GM12878 (cell line): Measurements from ENCODE around the gene TSPYL2. TPM values are rescaled to one million over a fixed set of nuclear protein-coding genes. Genes with fewer than 3 reads are reported as not detected.
A peak's percentile ranks its signal among the peaks of the same experiment; 100 is the strongest.

Source experiments
- ATAC-seq: fragments of 200-7000 bp; cut with Tn5 transposase; 3 replicates; pipeline ENCODE4 v1.9.1; 2020; ENCODE audit warnings: mild to moderate bottlenecking, moderate library complexity
- BruUV-seq: library from RNA; stranded (reverse); fragments of 400-500 nt; replicated peaks from 2 replicates; lab custom pipeline; 2021; lab: Mats Ljungman, UMichigan
- CTCF ChIA-PET: fragments of 300-600 bp; sonication (Branson Sonifier 250); formaldehyde crosslinking; extraction: SDS; loops from one replicate; lab custom pipeline; 2021; ENCODE audit warnings: inconsistent platforms; lab: Yijun Ruan, JAX
- POLR2A ChIA-PET: fragments of 350-600 bp; formaldehyde crosslinking; extraction: SDS; loops from one replicate; lab custom pipeline; 2021; ENCODE audit warnings: inconsistent platforms; lab: Charles Lee
- RAD21 ChIA-PET: fragments of 300-600 bp; sonication (Branson Sonifier 250); formaldehyde crosslinking; loops from one replicate; lab custom pipeline; 2023; ENCODE audit warnings: antibody characterized with exemption; ENCODE audit not compliant: unreplicated experiment; lab: Charles Lee
- SMC1A ChIA-PET: fragments of 300-600 bp; sonication (Branson Sonifier 250); formaldehyde crosslinking; loops from one replicate; lab custom pipeline; 2023; ENCODE audit not compliant: unreplicated experiment, uncharacterized antibody; lab: Charles Lee
- DNase-seq: peaks from one replicate; pipeline ENCODE4 v3.0.0-alpha.2; 2011; ENCODE audit warnings: low read depth, low spot score
- FAIRE-seq: peaks from 3 replicates; lab custom pipeline; 2011; peaks lifted over from hg19 to GRCh38; lab: Jason Lieb, UNC
- H2AFZ ChIP-seq: 2 replicates; pipeline ENCODE4 v1.6.0; 2011; ENCODE audit warnings: low read depth, low read length, control low read depth; ENCODE audit not compliant: control insufficient read depth
- H3K27ac ChIP-seq: 2 replicates; pipeline ENCODE4 v1.5.1; 2011; ENCODE audit warnings: control low read depth; ENCODE audit not compliant: control insufficient read depth, insufficient read depth
- H3K27me3 ChIP-seq, 2 experiments: replicated peaks in 1 of 2; 2 replicates each; pipeline versions ENCODE4 v1.6.0 to v1.6.1; 2011; ENCODE audit warnings: low read length in 1 of 2; ENCODE audit not compliant: control insufficient read depth in 2 of 2, insufficient read depth in 2 of 2
- H3K36me3 ChIP-seq, 2 experiments: 2 replicates each; pipeline ENCODE4 v1.5.1; 2011; ENCODE audit warnings: low read length in 1 of 2; ENCODE audit not compliant: control insufficient read depth in 2 of 2, insufficient read depth in 2 of 2
- H3K4me1 ChIP-seq: 2 replicates; pipeline ENCODE4 v1.6.1; 2011; ENCODE audit warnings: mild to moderate bottlenecking, low read length, moderate library complexity, mixed read lengths; ENCODE audit not compliant: control insufficient read depth, insufficient read depth
- H3K4me2 ChIP-seq: 2 replicates; pipeline ENCODE4 v1.6.0; 2011; ENCODE audit warnings: control low read depth; ENCODE audit not compliant: control insufficient read depth, insufficient read depth
- H3K4me3 ChIP-seq: fragments of 200-600 bp; sonication (generic); 2 replicates; pipeline ENCODE4 v1.5.1; 2016
- H3K79me2 ChIP-seq: 2 replicates; pipeline ENCODE4 v1.6.0; 2011; ENCODE audit warnings: low read length; ENCODE audit not compliant: control insufficient read depth, insufficient read depth
- H3K9ac ChIP-seq: 2 replicates; pipeline ENCODE4 v1.8.0; 2011; ENCODE audit warnings: low read length, control low read depth, mixed read lengths; ENCODE audit not compliant: control insufficient read depth, insufficient read depth
- H3K9me3 ChIP-seq: replicated peaks from 3 replicates; pipeline ENCODE4 v1.5.1; 2011; ENCODE audit warnings: mild to moderate bottlenecking, low read length; ENCODE audit not compliant: control insufficient read depth, insufficient read depth
- H4K20me1 ChIP-seq: 2 replicates; pipeline ENCODE4 v1.6.0; 2011; ENCODE audit not compliant: control insufficient read depth, insufficient read depth
- BMI1 ChIP-seq: fragments of 450-650 bp; IDR thresholded peaks from 2 replicates; pipeline ENCODE4 v1.6.1; 2016; ENCODE audit warnings: mild to moderate bottlenecking, moderate library complexity, borderline replicate concordance
- DPF2 ChIP-seq: fragments of 450-650 bp; IDR thresholded peaks from 2 replicates; pipeline ENCODE4 v1.6.1; 2017; ENCODE audit warnings: mild to moderate bottlenecking
- EP300 ChIP-seq, 2 experiments: fragments of 150-350 bp in 1 of 2; IDR thresholded peaks; 2 replicates each; pipeline ENCODE4 v1.6.1; 2011 to 2012; ENCODE audit warnings: low read depth in 2 of 2, low read length in 2 of 2, borderline replicate concordance in 1 of 2, improper control_type of control experiment in 1 of 2, inconsistent platforms in 1 of 2; ENCODE audit not compliant: control insufficient read depth in 1 of 2
- JUNB ChIP-seq: IDR thresholded peaks from 2 replicates; pipeline ENCODE4 v1.6.1; 2016; ENCODE audit warnings: antibody characterized with exemption, mild to moderate bottlenecking
- MEF2B ChIP-seq: fragments of 450-650 bp; IDR thresholded peaks from 2 replicates; pipeline ENCODE4 v1.6.1; 2018; ENCODE audit warnings: mild to moderate bottlenecking, moderate library complexity; ENCODE audit not compliant: partially characterized antibody, poor library complexity, severe bottlenecking
- NRF1 ChIP-seq: conservative IDR thresholded peaks from 2 replicates; pipeline ENCODE4 v1.6.1; 2011; ENCODE audit warnings: mild to moderate bottlenecking, low read depth, low read length, improper control_type of control experiment
- RELA ChIP-seq: fragments of 450-650 bp; IDR thresholded peaks from 2 replicates; pipeline ENCODE4 v1.8.0; 2014; ENCODE audit warnings: borderline replicate concordance; ENCODE audit not compliant: partially characterized antibody
- ZNF217 ChIP-seq: fragments of 450-650 bp; IDR thresholded peaks from 2 replicates; pipeline ENCODE4 v1.6.1; 2017; ENCODE audit warnings: antibody characterized with exemption, mild to moderate bottlenecking
- whole genome bisulfite sequencing: methylation state at CpG from one replicate; pipeline ENCODE4 v1.1.6; 2016; ENCODE audit warnings: low lambda C conversion rate; ENCODE audit not compliant: insufficient replicate concordance, insufficient coverage; ENCODE audit errors: missing lambda C conversion rate; 5-methylcytosine and 5-hydroxymethylcytosine counted together
- in situ Hi-C: fragments of 300-500 bp; cut with MboI; formaldehyde crosslinking; loops from 9 replicates; pipeline ENCODE4 v1.14.3; 2018; ENCODE audit warnings: mixed read lengths
- intact Hi-C: fragments of 100-400 bp; cut with micrococcal nuclease; formaldehyde crosslinking; loops from one replicate; pipeline ENCODE4 v1.14.2; 2022; ENCODE audit not compliant: unreplicated experiment
- polyA plus RNA-seq, 11 experiments: library from polyadenylated mRNA; depleted of rRNA in 4 of 11; unstranded in 6 of 11; stranded (reverse) in 5 of 11; fragments of >200 nt; fragmentation: Nextera tagmentation in 4 of 11; fragmentation: Illumina TruSeq in 1 of 11; extraction: Ambion mirVana in 4 of 11; extraction: Trizol in 1 of 11; gene quantifications; 1 replicate in 1 of 11; 2 replicates in 10 of 11; pipeline versions ENCODE4 v1.2.1 to v1.2.3, GENCODE V29; 2011 to 2016; ENCODE audit warnings: inconsistent platforms in 2 of 11, missing spikeins in 2 of 11, low read depth in 1 of 11
- total RNA-seq, 4 experiments: library from RNA; depleted of rRNA in 3 of 4; stranded (reverse); fragments of >200 nt in 3 of 4; fragmentation: Illumina TruSeq in 1 of 4; extraction: Trizol in 1 of 4; gene quantifications; 2 replicates each; pipeline versions ENCODE4 v1.2.1 to v1.2.3, GENCODE V29; 2013 to 2021
- TF ChIP-seq, protein P1 (sequence below): IDR thresholded peaks from 2 replicates; pipeline ENCODE4 v1.6.1; 2011; ENCODE audit warnings: mild to moderate bottlenecking, low read depth, low read length, moderate library complexity; ENCODE audit not compliant: insufficient replicate concordance
- TF ChIP-seq, protein P2 (sequence below): fragments of 450-650 bp; formaldehyde crosslinking; IDR thresholded peaks from 2 replicates; pipeline ENCODE4 v1.4.0; 2022; ENCODE audit warnings: mild to moderate bottlenecking, moderate library complexity
- TF ChIP-seq, protein P3 (sequence below): fragments of 150-350 bp; IDR thresholded peaks from 2 replicates; pipeline ENCODE4 v1.6.1; 2014; ENCODE audit warnings: mild to moderate bottlenecking, low read depth, low read length
- TF ChIP-seq, protein P4 (sequence below): IDR thresholded peaks from 2 replicates; pipeline ENCODE4 v1.6.1; 2012; ENCODE audit warnings: low read depth, low read length, improper control_type of control experiment

Gene TSPYL2
- total and polyA plus RNA-seq, 10 of the 15 experiments (the other 5 are each of a cell fraction or from before 2014, with no cell fraction given), result 0.53 to 24.6 (median 14.5) TPM

DNA sequence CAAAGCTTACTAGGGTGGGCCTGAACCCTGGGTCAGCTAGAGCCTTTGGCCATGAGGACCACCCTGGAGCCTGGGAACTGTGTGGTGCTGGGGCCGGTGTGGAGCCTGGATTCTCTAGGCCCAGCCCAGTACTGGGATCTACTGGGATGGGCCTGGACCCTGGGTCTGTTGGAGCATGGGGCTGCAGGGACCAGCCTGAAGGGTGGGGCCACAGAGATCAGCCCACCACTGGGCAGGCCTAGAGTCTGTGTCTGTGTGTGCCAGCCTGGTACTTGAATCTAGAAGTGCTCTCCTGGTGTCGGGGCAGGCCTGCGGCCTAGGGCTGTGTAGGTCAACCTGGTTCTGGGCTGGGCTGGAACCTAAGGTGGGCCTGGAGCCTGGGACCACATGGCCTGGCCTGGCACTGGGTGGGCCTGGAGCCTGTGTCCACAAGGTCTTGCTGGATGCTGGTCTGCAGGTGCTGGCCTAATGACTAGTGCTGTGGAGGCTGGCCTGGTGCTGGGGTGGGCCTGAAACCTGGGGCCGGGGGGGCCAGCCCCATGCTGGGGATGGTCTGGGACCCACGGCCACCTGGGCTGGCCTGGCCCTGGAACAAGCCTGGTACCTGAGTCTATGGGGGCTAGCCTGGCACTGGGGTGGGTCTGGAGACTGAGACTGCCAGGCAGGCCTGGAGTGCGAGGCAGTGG lies 32.8 kb downstream of the TSPYL2 start:
- SMC1A ChIA-PET, result no interaction called here
- Histone ChIP-seq H3K36me3 (no peaks in the 10 kb centered on the region; a peak in 1 of 4 replicates), H3K4me2 (no peak overlapping the region), H3K27me3 (no peaks in the 10 kb centered on the region), H3K9me3 (no peaks in the 10 kb centered on the region), H3K27ac (peak overlapping the region; percentile 39; the same call in 1 of the 2 replicates), H2AFZ (no peak overlapping the region), H3K4me3 (no peak overlapping the region), H3K4me1 (no peaks in the 10 kb centered on the region), H4K20me1 (no peaks in the 10 kb centered on the region), H3K9ac (no peak overlapping the region), H3K79me2 (no peaks in the 10 kb centered on the region)
- RAD21 ChIA-PET, result no interaction called here
- POLR2A ChIA-PET, result no interaction called here
- intact Hi-C loops (no loop called here), in situ Hi-C loops (no loop called here)
- BruUV-seq, result no TSS peak
- 64% methylated on average over 6 of the region's 6 CpGs for WGBS
- TF ChIP-seq JUNB (no peak), BMI1 (no peak), EP300 (IDR thresholded peaks at IDR 0.05; ENCODE audit: borderline replicate concordance in 1 of 2, control insufficient read depth in 1 of 2, low read depth in 2 of 2, low read length in 2 of 2) (no peak), ZNF217 (no peak), DPF2 (no peak), RELA (no peak), MEF2B (no peak), NRF1 (no peak)
- TF ChIP-seq, protein P1, sequence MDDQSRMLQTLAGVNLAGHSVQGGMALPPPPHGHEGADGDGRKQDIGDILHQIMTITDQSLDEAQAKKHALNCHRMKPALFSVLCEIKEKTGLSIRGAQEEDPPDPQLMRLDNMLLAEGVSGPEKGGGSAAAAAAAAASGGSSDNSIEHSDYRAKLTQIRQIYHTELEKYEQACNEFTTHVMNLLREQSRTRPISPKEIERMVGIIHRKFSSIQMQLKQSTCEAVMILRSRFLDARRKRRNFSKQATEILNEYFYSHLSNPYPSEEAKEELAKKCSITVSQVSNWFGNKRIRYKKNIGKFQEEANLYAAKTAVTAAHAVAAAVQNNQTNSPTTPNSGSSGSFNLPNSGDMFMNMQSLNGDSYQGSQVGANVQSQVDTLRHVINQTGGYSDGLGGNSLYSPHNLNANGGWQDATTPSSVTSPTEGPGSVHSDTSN, result no peak
- TF ChIP-seq, protein P2, sequence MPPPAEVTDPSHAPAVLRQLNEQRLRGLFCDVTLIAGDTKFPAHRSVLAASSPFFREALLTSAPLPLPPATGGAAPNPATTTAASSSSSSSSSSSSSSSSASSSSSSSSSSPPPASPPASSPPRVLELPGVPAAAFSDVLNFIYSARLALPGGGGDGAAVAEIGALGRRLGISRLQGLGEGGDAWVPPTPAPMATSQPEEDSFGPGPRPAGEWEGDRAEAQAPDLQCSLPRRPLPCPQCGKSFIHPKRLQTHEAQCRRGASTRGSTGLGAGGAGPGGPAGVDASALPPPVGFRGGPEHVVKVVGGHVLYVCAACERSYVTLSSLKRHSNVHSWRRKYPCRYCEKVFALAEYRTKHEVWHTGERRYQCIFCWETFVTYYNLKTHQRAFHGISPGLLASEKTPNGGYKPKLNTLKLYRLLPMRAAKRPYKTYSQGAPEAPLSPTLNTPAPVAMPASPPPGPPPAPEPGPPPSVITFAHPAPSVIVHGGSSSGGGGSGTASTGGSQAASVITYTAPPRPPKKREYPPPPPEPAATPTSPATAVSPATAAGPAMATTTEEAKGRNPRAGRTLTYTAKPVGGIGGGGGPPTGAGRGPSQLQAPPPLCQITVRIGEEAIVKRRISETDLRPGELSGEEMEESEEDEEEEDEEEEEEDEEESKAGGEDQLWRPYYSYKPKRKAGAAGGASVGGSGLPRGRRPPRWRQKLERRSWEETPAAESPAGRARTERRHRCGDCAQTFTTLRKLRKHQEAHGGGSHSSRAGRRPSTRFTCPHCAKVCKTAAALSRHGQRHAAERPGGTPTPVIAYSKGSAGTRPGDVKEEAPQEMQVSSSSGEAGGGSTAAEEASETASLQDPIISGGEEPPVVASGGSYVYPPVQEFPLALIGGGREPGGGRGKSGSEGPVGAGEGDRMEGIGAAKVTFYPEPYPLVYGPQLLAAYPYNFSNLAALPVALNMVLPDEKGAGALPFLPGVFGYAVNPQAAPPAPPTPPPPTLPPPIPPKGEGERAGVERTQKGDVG (CRISPR knock-in tag), result no peak
- TF ChIP-seq, protein P3, sequence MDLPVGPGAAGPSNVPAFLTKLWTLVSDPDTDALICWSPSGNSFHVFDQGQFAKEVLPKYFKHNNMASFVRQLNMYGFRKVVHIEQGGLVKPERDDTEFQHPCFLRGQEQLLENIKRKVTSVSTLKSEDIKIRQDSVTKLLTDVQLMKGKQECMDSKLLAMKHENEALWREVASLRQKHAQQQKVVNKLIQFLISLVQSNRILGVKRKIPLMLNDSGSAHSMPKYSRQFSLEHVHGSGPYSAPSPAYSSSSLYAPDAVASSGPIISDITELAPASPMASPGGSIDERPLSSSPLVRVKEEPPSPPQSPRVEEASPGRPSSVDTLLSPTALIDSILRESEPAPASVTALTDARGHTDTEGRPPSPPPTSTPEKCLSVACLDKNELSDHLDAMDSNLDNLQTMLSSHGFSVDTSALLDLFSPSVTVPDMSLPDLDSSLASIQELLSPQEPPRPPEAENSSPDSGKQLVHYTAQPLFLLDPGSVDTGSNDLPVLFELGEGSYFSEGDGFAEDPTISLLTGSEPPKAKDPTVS, result no peak
- TF ChIP-seq, protein P4, sequence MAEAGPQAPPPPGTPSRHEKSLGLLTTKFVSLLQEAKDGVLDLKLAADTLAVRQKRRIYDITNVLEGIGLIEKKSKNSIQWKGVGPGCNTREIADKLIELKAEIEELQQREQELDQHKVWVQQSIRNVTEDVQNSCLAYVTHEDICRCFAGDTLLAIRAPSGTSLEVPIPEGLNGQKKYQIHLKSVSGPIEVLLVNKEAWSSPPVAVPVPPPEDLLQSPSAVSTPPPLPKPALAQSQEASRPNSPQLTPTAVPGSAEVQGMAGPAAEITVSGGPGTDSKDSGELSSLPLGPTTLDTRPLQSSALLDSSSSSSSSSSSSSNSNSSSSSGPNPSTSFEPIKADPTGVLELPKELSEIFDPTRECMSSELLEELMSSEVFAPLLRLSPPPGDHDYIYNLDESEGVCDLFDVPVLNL, result no peak
- ATAC-seq (no peak), FAIRE-seq (no peak), DNase-seq (no peak)
- CTCF ChIA-PET, result no interaction called here
